Tibial nerve (tissue), 4 donors: ENCODE data around the gene SP100. TPM values are rescaled to one million over a fixed set of nuclear protein-coding genes. Genes with fewer than 3 reads are reported as not detected.

Experiments used
- DNase-seq, 2 donors: peaks; one replicate each; pipeline ENCODE4 v3.0.0-alpha.2; 2019; ENCODE audit warnings: low spot score in 2 of 2
- H3K27ac ChIP-seq, 4 donors: fragments of 200-600 bp; sonication (generic) in 3 of 4; one replicate each; pipeline ENCODE4 v1.5.1; 2017 to 2019; ENCODE audit warnings: mild to moderate bottlenecking in 1 of 4
- H3K27me3 ChIP-seq, 2 donors: fragments of 200-600 bp; sonication (generic) in 1 of 2; one replicate each; pipeline versions ENCODE4 v1.5.1 to v1.6.0; 2017 to 2019
- H3K36me3 ChIP-seq, 3 donors: fragments of 200-600 bp; sonication (generic); one replicate each; pipeline ENCODE4 v1.5.1; 2018 to 2019
- H3K4me1 ChIP-seq, 4 donors: fragments of 200-600 bp; sonication (generic) in 3 of 4; one replicate each; pipeline ENCODE4 v1.5.1; 2017 to 2019
- H3K4me3 ChIP-seq, 4 donors: fragments of 200-600 bp; sonication (generic) in 3 of 4; one replicate each; pipeline ENCODE4 v1.5.1; 2017 to 2019; ENCODE audit warnings: mild to moderate bottlenecking in 1 of 4, moderate library complexity in 1 of 4
- H3K9me3 ChIP-seq, 4 donors: fragments of 200-600 bp; sonication (generic) in 3 of 4; one replicate each; pipeline ENCODE4 v1.5.1; 2017 to 2019
- CTCF ChIP-seq, 5 experiments: fragments of 200-600 bp in 3 of 5; fragments of 450-650 bp in 2 of 5; sonication (generic) in 3 of 5; IDR thresholded peaks; one replicate each; pipeline ENCODE4 v1.5.1; 2016 to 2019; ENCODE audit warnings: antibody characterized with exemption in 5 of 5, mild to moderate bottlenecking in 3 of 5, moderate library complexity in 2 of 5
- EP300 ChIP-seq, 2 donors: sonication (generic); formaldehyde crosslinking; IDR thresholded peaks; one replicate each; pipeline ENCODE4 v1.6.1; 2017; ENCODE audit warnings: antibody characterized with exemption in 2 of 2, mild to moderate bottlenecking in 1 of 2
- POLR2A ChIP-seq, 2 donors: fragments of 450-650 bp; IDR thresholded peaks; one replicate each; pipeline ENCODE4 v1.6.1; 2017; ENCODE audit warnings: antibody characterized with exemption in 2 of 2, mild to moderate bottlenecking in 2 of 2, moderate library complexity in 2 of 2
- WGBS, 2 donors: methylation state at CpG; one replicate each; pipeline ENCODE4 v1.1.5; 2018; 5-methylcytosine and 5-hydroxymethylcytosine counted together
- total RNA-seq, 4 donors: library from RNA; depleted of rRNA; stranded (reverse); fragments of >200 nt; gene quantifications; one replicate each; pipeline ENCODE4 v1.1.0, GENCODE V29; 2016

The SP100 gene
- total RNA-seq, 4 donors from 2014 or later, result 84.1 to 126 (median 108) TPM

DNA sequence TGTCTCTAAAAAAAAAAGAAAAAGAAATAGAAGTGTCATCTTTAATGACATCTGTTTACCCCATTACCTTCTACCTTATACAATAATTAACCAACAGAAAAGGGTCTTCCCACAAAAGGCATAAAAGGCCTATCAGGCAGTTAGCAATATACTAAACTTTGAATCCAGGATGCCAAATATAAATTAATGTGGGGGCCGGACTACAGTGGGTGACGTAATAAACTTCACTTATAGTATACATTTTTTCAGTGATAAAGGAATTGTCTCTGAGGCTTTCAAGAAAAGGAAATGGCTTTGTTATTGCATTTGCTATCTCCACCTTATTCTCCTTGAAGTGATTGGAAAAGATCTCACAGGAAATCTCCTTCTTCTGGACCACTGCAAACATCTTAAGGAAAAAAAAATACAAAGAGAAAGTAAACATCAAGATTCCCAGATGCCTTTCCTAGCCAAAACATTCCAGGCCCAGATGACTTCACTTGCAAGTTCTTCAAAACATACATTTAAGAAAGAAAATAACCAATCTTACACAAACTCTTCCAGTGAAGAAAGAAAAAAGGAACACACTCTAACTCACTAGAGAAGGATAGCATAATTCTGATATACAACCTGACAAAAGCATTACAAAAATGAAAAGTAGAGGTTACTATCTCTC, 170.5 kb downstream of the SP100 start:
- DNase-seq, result no peak
- Histone ChIP-seq H3K36me3 (no peaks in the 10 kb centered on the region), H3K4me3 (no peak overlapping the region), H3K9me3 (no peaks in the 10 kb centered on the region), H3K27me3 (no peaks in the 10 kb centered on the region), H3K27ac (no peak overlapping the region), H3K4me1 (no peaks in the 10 kb centered on the region)
- WGBS, 2 donors, result 46 to 52% methylated on average over 2 of the region's 2 CpGs
- TF ChIP-seq POLR2A (IDR thresholded peaks at IDR 0.05), result no peak
- TF ChIP-seq CTCF (IDR thresholded peaks at IDR 0.05), result no peak
- TF ChIP-seq EP300 (IDR thresholded peaks at IDR 0.05), result no peak

GRCh38 chr2:230589025-230589424, 173.0 kb downstream of the SP100 start:
- H3K4me3 ChIP-seq, result no peak overlapping the region
- WGBS, 2 donors, result 74% methylated on average over 3 of the region's 3 CpGs
- DNase-seq, result no peak
- no peaks in the 10 kb centered on the region for H3K36me3 ChIP-seq
- H3K4me1 ChIP-seq, result no peaks in the 10 kb centered on the region
- H3K27ac ChIP-seq, result no peak overlapping the region
- no peaks in the 10 kb centered on the region for H3K27me3 ChIP-seq
- no peaks in the 10 kb centered on the region for H3K9me3 ChIP-seq
- TF ChIP-seq POLR2A (IDR thresholded peaks at IDR 0.05) (no peak), EP300 (IDR thresholded peaks at IDR 0.05) (no peak), CTCF (IDR thresholded peaks at IDR 0.05) (no peak)

- TF ChIP-seq EP300 (IDR thresholded peaks at IDR 0.05), result no peak
- TF ChIP-seq POLR2A (IDR thresholded peaks at IDR 0.05), result no peak
- no peak for TF ChIP-seq CTCF (IDR thresholded peaks at IDR 0.05)
- WGBS, 2 donors, result 87 to 92% methylated on average over 3 of the region's 3 CpGs
These were observed 173.6 kb downstream of the SP100 start for GRCh38 chr2:230589497-230590015.

DNA sequence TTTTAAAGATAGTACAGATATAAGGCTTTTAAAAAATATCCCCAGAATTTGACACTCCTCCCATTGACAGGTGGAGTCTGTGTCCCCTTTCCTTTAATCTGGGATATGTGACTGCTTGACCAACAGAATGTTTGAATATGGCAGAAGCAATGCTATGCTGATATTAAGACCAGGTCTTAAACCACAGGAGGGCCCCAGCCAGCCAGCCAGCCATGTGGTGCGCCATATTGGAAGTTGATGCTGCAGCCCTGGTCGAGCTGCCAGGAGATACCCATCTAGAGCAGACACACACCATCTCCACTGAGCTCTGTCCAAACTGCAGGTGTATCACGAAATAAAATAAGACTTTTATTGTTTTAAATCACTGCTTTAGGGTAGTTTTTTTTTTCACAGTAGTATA, 174.3 kb downstream of the SP100 start:
- H3K36me3 ChIP-seq, result no peaks in the 10 kb centered on the region
- no peak overlapping the region for H3K4me3 ChIP-seq
- H3K9me3 ChIP-seq, result no peaks in the 10 kb centered on the region
- H3K27ac ChIP-seq, result no peak overlapping the region
- TF ChIP-seq POLR2A (IDR thresholded peaks at IDR 0.05) (no peak), CTCF (IDR thresholded peaks at IDR 0.05) (no peak), EP300 (IDR thresholded peaks at IDR 0.05) (no peak)
- H3K27me3 ChIP-seq, result no peaks in the 10 kb centered on the region
- DNase-seq, result no peak
- H3K4me1 ChIP-seq, result no peaks in the 10 kb centered on the region
- WGBS, 2 donors, result 77 to 83% methylated on average over 3 of the region's 3 CpGs

More at GRCh38 chr2:230589497-230590015, 173.6 kb downstream of the SP100 start:
- no peak for DNase-seq
- no peaks in the 10 kb centered on the region for H3K36me3 ChIP-seq
- H3K27ac ChIP-seq, result no peak overlapping the region
- H3K4me3 ChIP-seq, result no peak overlapping the region
- no peaks in the 10 kb centered on the region for H3K4me1 ChIP-seq
- H3K27me3 ChIP-seq, result no peaks in the 10 kb centered on the region
- no peaks in the 10 kb centered on the region for H3K9me3 ChIP-seq

- H3K4me1 ChIP-seq, result no peaks in the 10 kb centered on the region
- H3K4me3 ChIP-seq, result no peak overlapping the region
- 74 to 79% methylated on average over 6 of the region's 6 CpGs for WGBS, 2 donors
- no peak for TF ChIP-seq CTCF (IDR thresholded peaks at IDR 0.05)
- no peak for TF ChIP-seq EP300 (IDR thresholded peaks at IDR 0.05)
- no peak for TF ChIP-seq POLR2A (IDR thresholded peaks at IDR 0.05)
- no peaks in the 10 kb centered on the region for H3K27me3 ChIP-seq
- no peak for DNase-seq
- no peaks in the 10 kb centered on the region for H3K9me3 ChIP-seq
- no peaks in the 10 kb centered on the region for H3K36me3 ChIP-seq
- H3K27ac ChIP-seq, result no peak overlapping the region
These were observed 175.8 kb downstream of the SP100 start for GRCh38 chr2:230591850-230592249.
